ENCODE results near the gene UPK1A.

UPK1A gene

DNA sequence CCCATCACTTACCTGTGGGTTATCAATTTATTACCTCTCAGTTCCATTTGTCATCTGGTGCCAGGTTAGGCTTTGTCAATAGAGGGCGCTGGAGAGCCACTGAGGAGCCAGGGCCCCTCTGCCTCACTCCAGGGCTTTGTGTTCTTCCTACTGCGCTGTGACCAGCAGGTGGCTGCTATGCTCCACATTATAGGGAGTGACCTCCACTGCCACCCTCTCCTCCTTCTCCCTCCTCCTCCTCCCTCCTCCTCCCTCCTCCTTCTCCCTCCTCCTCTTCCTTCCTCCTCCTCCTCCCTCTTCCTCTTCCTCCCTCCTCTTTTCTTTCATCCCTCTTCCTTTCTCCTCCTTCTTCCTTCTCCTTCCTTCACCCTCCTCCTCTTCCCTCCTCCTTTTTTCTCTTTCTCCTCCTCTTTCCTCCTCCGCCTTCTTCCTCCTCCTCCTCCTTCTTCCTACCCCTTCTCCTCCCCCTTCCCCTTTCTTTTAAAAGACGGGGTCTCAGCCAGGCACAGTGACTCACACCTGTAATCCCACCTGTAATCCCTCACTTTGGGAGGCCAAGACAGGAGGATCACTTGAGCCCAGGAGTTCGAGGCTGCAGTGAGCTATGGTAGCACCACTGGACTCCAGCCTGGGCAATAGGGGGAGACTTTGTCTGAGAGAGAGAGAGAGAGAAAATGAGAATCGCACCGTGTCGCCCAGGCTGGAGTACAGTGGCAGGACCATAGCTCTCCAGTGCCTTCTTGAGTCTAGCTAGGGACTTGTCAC lies 27.7 kb downstream of the UPK1A start:
- peak; percentile 86 for DNase-seq

- no peak for DNase-seq
Measured at GRCh38 chr19:35695895-35696422, 29.6 kb downstream of the UPK1A start.

- no peak for DNase-seq
Measured at GRCh38 chr19:35696835-35697234, 30.5 kb downstream of the UPK1A start.

GRCh38 chr19:35702223-35703012 lies 36.1 kb downstream of the UPK1A start:
- peak; percentile 98 for DNase-seq

GRCh38 chr19:35703343-35703742 lies 37.0 kb downstream of the UPK1A start:
- DNase-seq: no peak

DNA sequence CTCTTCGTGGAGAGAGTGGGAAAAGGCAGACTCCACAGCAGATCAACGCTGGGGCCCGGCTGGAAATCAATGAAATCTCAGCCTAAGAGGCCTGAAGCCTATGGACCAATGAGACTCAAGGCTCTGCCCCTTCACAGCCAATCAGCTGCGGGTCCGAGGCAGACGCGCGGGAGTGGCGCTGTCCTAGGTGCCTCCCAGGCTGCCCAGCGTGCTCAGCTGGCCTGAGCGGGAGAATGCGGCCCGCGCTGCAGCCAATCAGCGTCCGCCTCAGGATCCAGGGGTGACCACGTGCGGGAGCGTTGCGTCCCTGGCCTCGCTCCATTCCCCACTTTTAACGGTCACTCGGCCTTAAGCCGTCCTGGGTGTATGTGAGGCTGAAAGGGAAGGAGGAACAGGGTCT lies 37.9 kb downstream of the UPK1A start, which contains the start of gene ZBTB32:
Gene ZBTB32 (plus strand): TSS at position 341 of the 400 bp plus-strand sequence. CDS start 10,069 bp downstream, outside the sequence.
- DNase-seq: no peak

DNA sequence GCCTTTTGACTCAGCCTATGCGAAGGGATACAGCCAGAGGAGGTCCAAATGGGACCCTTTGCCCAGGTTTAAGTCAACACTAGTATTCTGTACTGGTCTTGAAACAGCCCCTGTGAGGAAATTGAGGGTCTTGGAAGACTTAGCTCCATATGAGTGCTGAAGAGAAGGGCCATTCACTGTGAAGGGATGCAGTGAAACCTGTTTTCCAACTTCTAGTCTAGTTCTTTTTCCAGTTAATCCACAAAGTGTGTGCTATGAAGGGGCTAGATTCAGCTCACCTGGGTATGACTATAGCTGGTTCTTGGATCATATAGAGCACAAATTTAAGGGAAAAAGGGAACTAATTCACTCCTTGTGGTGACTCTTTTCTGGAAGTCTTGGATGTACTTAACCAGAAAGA lies 42.1 kb downstream of the UPK1A start:
- DNase-seq: no peak

DNA sequence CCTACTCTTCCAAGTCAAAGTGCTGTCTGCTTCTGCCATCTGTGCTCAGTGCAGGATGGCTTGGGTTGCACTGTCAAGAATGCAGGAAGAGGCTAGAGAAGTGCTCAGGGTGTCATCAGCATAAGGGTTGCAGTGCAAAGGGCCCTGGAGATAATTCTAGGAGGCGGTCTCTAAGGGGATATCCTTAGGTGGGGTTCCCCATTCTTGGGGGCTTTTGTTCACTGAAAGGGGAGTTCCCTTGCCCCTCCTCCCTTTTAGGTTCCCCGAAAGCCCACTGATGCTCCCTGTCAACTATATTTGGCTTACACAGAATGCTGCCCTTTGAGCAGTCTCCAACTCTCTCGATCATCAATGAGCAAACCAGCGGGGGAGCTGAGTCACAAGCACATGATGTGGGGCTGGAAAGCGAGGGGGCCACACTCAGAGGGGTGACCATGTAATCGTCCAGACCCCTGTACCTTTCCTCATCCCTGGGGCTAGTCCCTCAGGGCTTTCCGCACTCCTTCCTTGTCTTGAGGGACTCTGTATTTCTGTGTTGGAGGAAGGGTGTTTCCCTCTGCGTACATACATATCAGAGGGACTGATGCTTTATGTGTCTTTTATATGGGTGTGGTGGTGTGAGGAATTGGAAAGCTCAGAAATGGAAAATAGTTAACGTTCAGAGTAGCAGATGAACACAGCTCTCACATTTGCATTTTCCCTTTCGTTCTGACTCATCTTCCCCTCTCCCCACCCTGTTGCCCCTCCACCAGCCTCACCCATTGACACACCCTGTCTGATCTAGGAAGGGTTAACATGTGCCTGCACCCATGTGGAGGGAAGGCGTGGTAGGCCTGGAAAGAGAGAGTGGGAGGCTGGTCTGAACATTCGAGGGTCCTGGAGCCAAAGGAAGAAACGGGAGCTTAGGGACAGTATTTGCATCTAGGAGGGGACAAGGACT lies 44.7 kb downstream of the UPK1A start:
- no peak for DNase-seq

- DNase-seq: no peak
Measured at GRCh38 chr19:35712567-35713505, 46.5 kb downstream of the UPK1A start.

DNA sequence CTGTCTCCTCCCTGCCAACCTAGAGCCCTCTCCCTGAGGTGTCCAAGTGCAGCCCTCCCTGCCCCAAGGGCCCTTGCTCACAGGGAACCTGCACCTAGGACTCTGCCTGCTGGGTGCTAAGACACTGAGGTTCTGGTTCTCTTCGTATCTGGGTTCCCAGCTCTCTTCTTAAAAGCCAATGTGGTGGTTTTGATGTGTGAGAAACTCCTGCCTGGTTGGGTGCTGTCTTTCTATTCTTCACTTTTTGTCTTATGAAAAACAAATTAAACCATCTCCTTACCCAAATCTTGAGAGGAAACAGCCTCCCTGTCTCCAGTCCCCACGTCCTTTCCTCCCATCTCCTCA lies 47.2 kb downstream of the UPK1A start:
- no peak for DNase-seq

- DNase-seq: no peak
Measured at GRCh38 chr19:35713904-35714495, 47.7 kb downstream of the UPK1A start.

- no peak for DNase-seq
Measured at GRCh38 chr19:35714601-35715354, 48.5 kb downstream of the UPK1A start.

- no peak for DNase-seq
Measured at GRCh38 chr19:35715355-35715809, 49.1 kb downstream of the UPK1A start.

DNA sequence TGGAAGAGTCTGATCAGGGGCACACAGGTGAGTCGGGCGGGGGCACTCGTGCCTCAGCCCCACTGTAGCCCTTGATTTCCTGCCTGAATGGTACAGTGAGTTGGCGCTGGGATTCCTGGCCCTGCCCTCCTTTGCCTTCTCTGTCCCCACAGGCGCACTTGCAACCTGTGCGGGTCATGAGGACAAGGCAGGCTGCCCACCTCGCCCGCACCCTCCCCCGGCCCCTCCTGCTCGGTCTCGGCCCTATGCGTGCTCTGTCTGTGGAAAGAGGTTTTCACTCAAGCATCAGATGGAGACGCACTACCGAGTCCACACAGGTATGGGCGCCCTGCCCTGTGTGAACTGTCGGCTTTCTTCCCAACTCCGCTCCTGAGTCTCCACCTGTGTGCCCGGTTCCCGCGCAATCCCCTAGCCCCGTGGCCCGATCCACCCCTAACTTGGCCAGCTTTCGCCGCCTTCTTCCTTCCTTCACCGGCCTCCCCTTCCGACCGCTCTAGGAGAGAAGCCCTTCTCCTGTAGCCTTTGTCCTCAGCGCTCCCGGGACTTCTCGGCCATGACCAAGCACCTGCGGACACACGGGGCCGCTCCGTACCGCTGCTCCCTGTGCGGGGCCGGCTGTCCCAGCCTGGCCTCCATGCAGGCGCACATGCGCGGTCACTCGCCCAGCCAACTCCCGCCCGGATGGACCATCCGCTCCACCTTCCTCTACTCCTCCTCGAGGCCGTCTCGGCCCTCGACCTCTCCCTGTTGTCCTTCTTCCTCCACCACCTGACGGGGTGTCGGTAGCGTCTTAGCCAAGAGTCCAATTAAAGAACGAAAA lies 49.9 kb downstream of the UPK1A start:
- peak; percentile 14 for DNase-seq

DNA sequence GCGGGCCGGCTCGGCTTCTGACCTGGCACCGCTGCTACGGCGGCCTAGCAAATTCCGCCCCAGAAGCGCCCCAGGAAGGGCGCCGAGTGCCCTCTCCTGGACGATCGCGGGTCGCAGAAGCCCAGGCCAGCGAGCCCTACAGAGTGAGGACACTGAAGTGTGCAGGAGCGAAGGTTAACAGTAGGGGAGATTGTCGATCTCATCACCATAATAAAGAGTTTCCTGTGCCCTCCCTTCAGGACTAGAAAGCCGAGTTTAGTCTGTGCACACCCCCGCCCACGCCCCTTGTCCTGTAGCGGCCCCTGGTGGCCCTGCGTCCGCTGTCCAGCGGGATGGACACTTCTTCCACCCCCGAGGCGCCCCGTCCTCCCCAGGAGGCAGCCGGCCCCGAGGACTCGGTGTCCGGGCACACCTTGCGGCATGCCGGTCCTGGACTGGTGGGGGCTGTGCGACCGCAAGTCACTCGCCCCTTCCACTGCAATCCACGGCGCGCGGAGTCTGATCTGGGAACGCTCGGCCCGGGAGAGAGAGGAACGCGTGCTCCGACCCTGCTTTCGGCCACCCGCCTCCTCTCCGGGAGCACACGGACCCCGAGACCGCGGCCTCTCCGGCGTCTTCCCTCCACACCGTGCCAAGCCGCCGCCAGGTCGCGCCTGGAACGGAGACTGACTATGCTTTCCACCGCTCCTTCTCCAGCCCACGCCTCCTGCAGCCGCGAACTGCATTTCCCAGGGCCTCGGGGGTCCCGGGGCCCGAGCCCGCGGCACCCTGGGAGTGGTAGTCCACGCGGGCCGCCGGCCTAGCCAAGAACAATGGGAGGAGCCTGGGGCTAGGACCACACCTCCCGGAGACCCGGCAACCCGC lies 50.7 kb downstream of the UPK1A start:
- DNase-seq: peak; percentile 95

- no peak for DNase-seq
Measured at GRCh38 chr19:35717665-35718344, 51.5 kb downstream of the UPK1A start, which contains the start of gene KMT2B. Gene KMT2B (plus strand): TSS chr19:35718003. CDS start chr19:35718019, 16 bp downstream.

DNA sequence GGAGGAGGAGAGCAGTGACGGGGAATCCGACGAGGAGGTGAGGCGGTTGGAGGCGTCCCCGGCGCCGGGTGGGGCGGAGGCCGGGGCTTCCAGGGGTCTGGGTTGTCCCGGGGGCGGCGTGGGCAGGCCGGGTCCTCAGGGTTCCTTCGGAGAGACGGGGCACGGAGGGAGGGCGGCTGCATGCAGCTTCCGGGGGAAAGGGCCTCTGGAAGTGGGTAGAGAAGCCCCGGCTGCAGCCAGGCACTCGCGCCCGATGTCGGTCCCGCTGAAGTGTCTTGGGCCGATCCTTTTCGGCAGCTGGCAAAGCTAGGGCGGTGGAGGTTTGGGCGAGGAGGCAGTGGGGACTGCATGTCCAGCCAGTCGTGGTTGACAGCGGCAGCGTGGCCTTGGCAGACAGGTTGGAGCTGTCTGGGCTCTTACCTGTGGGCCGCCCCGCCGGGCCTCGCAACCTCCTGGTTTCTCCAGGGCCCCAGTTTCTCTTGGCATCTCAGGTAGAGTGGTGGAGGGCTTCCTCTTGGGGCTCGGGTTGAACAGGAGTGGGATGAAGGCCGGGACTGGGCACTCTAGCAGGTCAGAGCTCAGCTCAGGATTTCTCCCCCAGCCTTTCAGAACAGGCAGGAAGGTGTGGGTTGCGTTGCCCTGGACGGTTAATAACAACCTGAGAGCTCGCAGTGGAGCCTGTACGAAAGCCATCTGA lies 52.2 kb downstream of the UPK1A start:
- DNase-seq: peak; percentile 6
